Sigmoid colon (tissue), 4 donors: ENCODE data around the gene ABCF3.

ENCODE experiments used
- CTCF ChIP-seq, 4 experiments: fragments of 450-650 bp in 3 of 4; fragments of 200-600 bp in 1 of 4; IDR thresholded peaks; one replicate each; pipeline ENCODE4 v1.5.1; 2016 to 2019; ENCODE audit warnings: antibody characterized with exemption in 4 of 4, mild to moderate bottlenecking in 3 of 4, moderate library complexity in 2 of 4
- EP300 ChIP-seq, 4 donors: sonication (generic); formaldehyde crosslinking; IDR thresholded peaks; one replicate each; pipeline ENCODE4 v1.6.1; 2017; ENCODE audit warnings: antibody characterized with exemption in 4 of 4
- POLR2A ChIP-seq, 2 donors: fragments of 450-650 bp; IDR thresholded peaks; one replicate each; pipeline ENCODE4 v1.6.1; 2016; ENCODE audit warnings: antibody characterized with exemption in 2 of 2, mild to moderate bottlenecking in 2 of 2, moderate library complexity in 2 of 2
- POLR2AphosphoS5 ChIP-seq, 4 donors: sonication (generic); formaldehyde crosslinking; IDR thresholded peaks; one replicate each; pipeline ENCODE4 v1.6.1; 2017; ENCODE audit warnings: antibody characterized with exemption in 4 of 4

GRCh38 chr3:184209146-184209923 is 23.3 kb downstream of the ABCF3 start:
- TF ChIP-seq CTCF (IDR thresholded peaks at IDR 0.05) (no peak), EP300 (IDR thresholded peaks at IDR 0.05) (no peak), POLR2AphosphoS5 (IDR thresholded peaks at IDR 0.05) (no peak), POLR2A (IDR thresholded peaks at IDR 0.05) (no peak)
